Endothelial cell of umbilical vein (primary cell): ENCODE data around the gene STX1A. TPM values are rescaled to one million over a fixed set of nuclear protein-coding genes. Genes with fewer than 3 reads are reported as not detected.

Experiments
- BruUV-seq: library from RNA; stranded (reverse); fragments of 400-500 nt; replicated peaks from 2 replicates; lab custom pipeline; 2021; lab: Mats Ljungman, UMichigan
- CTCF ChIA-PET: fragments of 300-600, 350-600 bp; sonication (Branson Sonifier 250); formaldehyde crosslinking; loops from one replicate; lab custom pipeline; 2021; ENCODE audit warnings: antibody characterized with exemption, inconsistent platforms; lab: Charles Lee
- POLR2A ChIA-PET: fragments of 300-600, 350-600 bp; sonication (Branson Sonifier 250); formaldehyde crosslinking; loops from one replicate; lab custom pipeline; 2021; ENCODE audit warnings: antibody characterized with exemption, inconsistent platforms; lab: Charles Lee
- DNase-seq: peaks from one replicate; pipeline ENCODE4 v3.0.0-alpha.2; 2011; ENCODE audit warnings: low read depth, low spot score
- FAIRE-seq: peaks from 2 replicates; lab custom pipeline; 2011; peaks lifted over from hg19 to GRCh38; lab: Jason Lieb, UNC
- H2AFZ ChIP-seq: 2 replicates; pipeline ENCODE4 v1.6.0; 2012; ENCODE audit warnings: low read depth, low read length, control low read depth, inconsistent platforms
- H3K27ac ChIP-seq: 2 replicates; pipeline ENCODE4 v1.5.1; 2011; ENCODE audit warnings: low read depth, mild to moderate bottlenecking, control low read depth, low read length, moderate library complexity; ENCODE audit not compliant: insufficient read depth
- H3K27me3 ChIP-seq, 2 experiments: 2 replicates each; pipeline versions ENCODE4 v1.6.0 to v1.6.1; 2011; ENCODE audit warnings: low read length in 2 of 2, mixed read lengths in 1 of 2; ENCODE audit not compliant: control insufficient read depth in 2 of 2, insufficient read depth in 2 of 2
- H3K36me3 ChIP-seq, 2 experiments: 2 replicates in 1 of 2; 3 replicates in 1 of 2; pipeline ENCODE4 v1.5.1; 2011; ENCODE audit warnings: low read length in 2 of 2, mild to moderate bottlenecking in 1 of 2, moderate library complexity in 1 of 2; ENCODE audit not compliant: control insufficient read depth in 2 of 2, insufficient read depth in 2 of 2; ENCODE audit errors: extremely low read depth in 1 of 2
- H3K4me1 ChIP-seq: 3 replicates; pipeline ENCODE4 v1.5.1; 2011; ENCODE audit warnings: mild to moderate bottlenecking, low read length; ENCODE audit not compliant: control insufficient read depth, insufficient read depth; ENCODE audit errors: extremely low read depth
- H3K4me2 ChIP-seq: 2 replicates; pipeline ENCODE4 v1.6.1; 2011; ENCODE audit warnings: low read length, control low read depth, mixed read lengths; ENCODE audit not compliant: insufficient read depth
- H3K4me3 ChIP-seq, 3 experiments: fragments of 200-600 bp in 1 of 3; sonication (generic), shearing (Covaris generic) in 1 of 3; replicated peaks in 1 of 3; 2 replicates each; pipeline ENCODE4 v1.5.1; 2011 to 2016; ENCODE audit warnings: control low read depth in 3 of 3, low read length in 3 of 3, mild to moderate bottlenecking in 2 of 3, inconsistent platforms in 1 of 3, low read depth in 1 of 3, moderate library complexity in 1 of 3; ENCODE audit not compliant: insufficient read depth in 1 of 3
- H3K79me2 ChIP-seq: 2 replicates; pipeline ENCODE4 v1.6.0; 2012; ENCODE audit warnings: low read length, inconsistent platforms; ENCODE audit not compliant: control insufficient read depth, insufficient read depth
- H3K9ac ChIP-seq: replicated peaks from 2 replicates; pipeline ENCODE3; 2011; ENCODE audit warnings: low read length, control low read depth; ENCODE audit not compliant: insufficient read depth; ENCODE audit errors: extremely low read depth
- H3K9me1 ChIP-seq: replicated peaks from 3 replicates; pipeline ENCODE4 v1.6.0; 2011; ENCODE audit warnings: mild to moderate bottlenecking, low read length; ENCODE audit not compliant: control insufficient read depth, insufficient read depth; ENCODE audit errors: extremely low read depth
- H3K9me3 ChIP-seq: replicated peaks from 2 replicates; pipeline ENCODE4 v1.5.1; 2012; ENCODE audit warnings: low read length, inconsistent platforms; ENCODE audit not compliant: control insufficient read depth, insufficient read depth
- H4K20me1 ChIP-seq: replicated peaks from 2 replicates; pipeline ENCODE3; 2011; ENCODE audit warnings: mild to moderate bottlenecking, low read length; ENCODE audit not compliant: control insufficient read depth, insufficient read depth; ENCODE audit errors: extremely low read depth
- CTCF ChIP-seq, 2 donors: IDR thresholded peaks; 1 replicate in 1 of 2; 2 replicates in 1 of 2; pipeline ENCODE4 v1.5.1; 2011; ENCODE audit warnings: low read length in 2 of 2, mild to moderate bottlenecking in 2 of 2, moderate library complexity in 2 of 2, control low read depth in 1 of 2, inconsistent platforms in 1 of 2, low read depth in 1 of 2; ENCODE audit not compliant: insufficient read depth in 1 of 2; ENCODE audit errors: extremely low read depth in 1 of 2
- FOS ChIP-seq: IDR thresholded peaks from 2 replicates; pipeline ENCODE4 v1.6.1; 2011; ENCODE audit warnings: mild to moderate bottlenecking, low read length, moderate library complexity, borderline replicate concordance; ENCODE audit not compliant: insufficient read depth
- GATA2 ChIP-seq: IDR thresholded peaks from 2 replicates; pipeline ENCODE4 v1.7.0; 2011; ENCODE audit warnings: low read depth, mild to moderate bottlenecking, moderate library complexity, mixed read lengths, low read length; ENCODE audit not compliant: insufficient read length, insufficient read depth
- JUN ChIP-seq: IDR thresholded peaks from 2 replicates; pipeline ENCODE4 v1.6.1; 2011; ENCODE audit warnings: borderline replicate concordance, low read depth; ENCODE audit not compliant: insufficient read length, insufficient read depth
- MAX ChIP-seq: IDR thresholded peaks from 2 replicates; pipeline ENCODE4 v1.6.1; 2011; ENCODE audit not compliant: insufficient read depth, insufficient read length
- MYC ChIP-seq: IDR thresholded peaks from one replicate; pipeline ENCODE4 v1.6.1; 2011; ENCODE audit warnings: mild to moderate bottlenecking, low read depth, low read length
- POLR2A ChIP-seq: IDR thresholded peaks from 2 replicates; pipeline ENCODE4 v1.6.1; 2012; ENCODE audit warnings: low read depth, mild to moderate bottlenecking, control low read depth, low read length
- POLR2AphosphoS5 ChIP-seq: IDR thresholded peaks from 2 replicates; pipeline ENCODE4 v1.6.1; 2012; ENCODE audit warnings: low read depth, mild to moderate bottlenecking, control low read depth, low read length, moderate library complexity; ENCODE audit not compliant: insufficient read depth
- dilution Hi-C: fragments of 300-500 bp; cut with MboI; formaldehyde crosslinking; loops from one replicate; pipeline ENCODE4 v1.15.0; 2019; ENCODE audit warnings: low sequenced_read_pairs; ENCODE audit not compliant: extremely low pct_ligation_motif_present
- intact Hi-C: fragments of 100-400 bp; cut with micrococcal nuclease; formaldehyde crosslinking; loops from one replicate; pipeline ENCODE4 v1.10.0; 2022
- polyA plus RNA-seq, 4 experiments: library from polyadenylated mRNA; depleted of rRNA in 3 of 4; stranded (reverse) in 3 of 4; unstranded in 1 of 4; fragments of >200 nt; gene quantifications; 2 replicates each; pipeline versions ENCODE4 v1.2.1 to v1.2.3, GENCODE V29; 2011 to 2012; ENCODE audit warnings: missing spikeins in 1 of 4
- total RNA-seq: library from RNA; stranded (reverse); gene quantifications from 2 replicates; pipeline ENCODE4 v1.2.3, GENCODE V29; 2021

Gene STX1A
- total and polyA plus RNA-seq, 2 donors (not counting 3 experiments of a cell fraction or from before 2014, with no cell fraction given), result 13.1 to 20.8 TPM

- Histone ChIP-seq H3K27me3 (no peaks in the 10 kb centered on the region), H2AFZ (no peak overlapping the region), H3K9ac (no peak overlapping the region), H4K20me1 (no peaks in the 10 kb centered on the region), H3K4me1 (peaks cover 7% of the 10 kb centered on the region), H3K4me3 (no peak overlapping the region), H3K27ac (no peak overlapping the region), H3K4me2 (peak overlapping the region; percentile 14), H3K9me3 (no peaks in the 10 kb centered on the region), H3K79me2 (no peaks in the 10 kb centered on the region), H3K9me1 (no peaks in the 10 kb centered on the region), H3K36me3 (no peaks in the 10 kb centered on the region)
- intact Hi-C loops, result loop anchor here (5.0 kb wide), 1 partner anchor 278 kb away; no protein-coding TSS in a partner anchor
- ChIA-PET CTCF (interaction anchor here (3.8 kb wide), 1 partner anchor 124 kb away, joined by 34 read pairs; no protein-coding TSS in a partner anchor), POLR2A (no interaction called here)
- dilution Hi-C loops, result no loop called here
- no TSS peak for BruUV-seq
- DNase-seq, result no peak
- TF ChIP-seq MYC, result no peak
- TF ChIP-seq MAX, result no peak
- TF ChIP-seq POLR2A, result no peak
- no peak for TF ChIP-seq POLR2AphosphoS5
- peak; percentile 65 for TF ChIP-seq GATA2
- no peak for TF ChIP-seq JUN
- TF ChIP-seq FOS, result no peak
- TF ChIP-seq CTCF (IDR thresholded peaks at IDR 0.05; ENCODE audit: extremely low read depth in 1 of 2, insufficient read depth in 1 of 2, low read depth in 1 of 2, low read length in 2 of 2), result no peak
- no peak for FAIRE-seq
These were observed 11.0 kb upstream of the STX1A start for GRCh38 chr7:73730485-73730884.
